ENCODE results near the gene STK10. TPM values are rescaled to one million over a fixed set of nuclear protein-coding genes. Genes with fewer than 3 reads are reported as not detected.

The STK10 gene
- 10 to 100 TPM; 22.7 to 36.3 (median 29.9) TPM for total RNA-seq
- long read RNA-seq, donor 1, full-length matches to known transcripts, result 8 of 17 reads
- long read RNA-seq, donor 1, partial matches to known transcripts, result 5 of 17 reads
- long read RNA-seq, donor 1, other reads (novel, unspliced or antisense), result 4 of 17 reads
- long read RNA-seq, donor 2, full-length matches to known transcripts, result 2 of 4 reads
- long read RNA-seq, donor 2, partial matches to known transcripts, result 0 of 4 reads
- long read RNA-seq, donor 2, other reads (novel, unspliced or antisense), result 2 of 4 reads

- intact Hi-C loops (cut with DNase I, micrococcal nuclease), result loop anchor here (5.0 kb wide), 2 partner anchors 76 to 81 kb away; no protein-coding TSS in a partner anchor
- H3K4me1 ChIP-seq (ENCODE audit: low read depth), result peaks cover 6% of the 10 kb centered on the region
- H3K4me3 ChIP-seq, result peak within 1 kb of the TSS; percentile 77
- no peaks in the 10 kb centered on the region for H3K36me3 ChIP-seq (ENCODE audit: low read depth)
- peak; percentile 83 for TF ChIP-seq CTCF (IDR thresholded peaks at IDR 0.05)
- peak; percentile 88 to 95 (median 95) for DNase-seq
- H3K9me3 ChIP-seq, result no peaks in the 10 kb centered on the region
- ATAC-seq, result peak; percentile 86
These were observed at the start of gene STK10 for GRCh38 chr5:172188033-172188892. STK10 (minus strand) TSS chr5:172188224; CDS start chr5:172188042, 182 bp downstream.

- intact Hi-C loops (cut with DNase I, micrococcal nuclease), result no loop called here
- Histone ChIP-seq H3K36me3 (ENCODE audit: low read depth) (no peaks in the 10 kb centered on the region), H3K4me1 (ENCODE audit: low read depth) (peaks cover 32% of the 10 kb centered on the region), H3K9me3 (no peaks in the 10 kb centered on the region), H3K4me3 (no peak overlapping the region)
- peak; percentile 79 for ATAC-seq
- peak in 1 of 3 donors; percentile 87 for DNase-seq
- no peak for TF ChIP-seq CTCF (IDR thresholded peaks at IDR 0.05)
These were observed 48.1 kb upstream of the STK10 start for GRCh38 chr5:172235827-172236736.

GRCh38 chr5:172235132-172235780 is 47.2 kb upstream of the STK10 start:
- Histone ChIP-seq H3K4me3 (no peak overlapping the region), H3K9me3 (no peaks in the 10 kb centered on the region), H3K36me3 (ENCODE audit: low read depth) (no peaks in the 10 kb centered on the region), H3K4me1 (ENCODE audit: low read depth) (peaks cover 32% of the 10 kb centered on the region)
- peak in 1 of 3 donors; percentile 9 for DNase-seq
- intact Hi-C loops (cut with DNase I, micrococcal nuclease), result no loop called here
- ATAC-seq, result peak; percentile 87
- TF ChIP-seq CTCF (IDR thresholded peaks at IDR 0.05), result no peak

GRCh38 chr5:172234031-172234430 is 46.0 kb upstream of the STK10 start:
- intact Hi-C loops (cut with DNase I, micrococcal nuclease), result no loop called here
- no peak for TF ChIP-seq CTCF (IDR thresholded peaks at IDR 0.05)
- H3K4me1 ChIP-seq (ENCODE audit: low read depth), result peaks cover 32% of the 10 kb centered on the region
- no peaks in the 10 kb centered on the region for H3K36me3 ChIP-seq (ENCODE audit: low read depth)
- H3K9me3 ChIP-seq, result no peaks in the 10 kb centered on the region
- no peak overlapping the region for H3K4me3 ChIP-seq
- ATAC-seq (no peak), DNase-seq (no peak)

- DNase-seq, result no peak
- TF ChIP-seq CTCF (IDR thresholded peaks at IDR 0.05), result no peak
- Histone ChIP-seq H3K4me1 (ENCODE audit: low read depth) (peaks cover 4% of the 10 kb centered on the region), H3K4me3 (no peak overlapping the region), H3K36me3 (ENCODE audit: low read depth) (no peaks in the 10 kb centered on the region), H3K9me3 (no peaks in the 10 kb centered on the region)
- ATAC-seq, result no peak
- intact Hi-C loops (cut with DNase I, micrococcal nuclease), result no loop called here
These were observed 41.9 kb upstream of the STK10 start for GRCh38 chr5:172229904-172230303.

Data from mucosa of descending colon (tissue), 3 donors.